Measurements from ENCODE around the gene APOA4. TPM values are rescaled to one million over a fixed set of nuclear protein-coding genes. Genes with fewer than 3 reads are reported as not detected.

APOA4 gene
- total and polyA plus RNA-seq, 2 of the 13 experiments (the other 11 are each of a cell fraction or from before 2014, with no cell fraction given) = 3.8 to 7.2 TPM

DNA sequence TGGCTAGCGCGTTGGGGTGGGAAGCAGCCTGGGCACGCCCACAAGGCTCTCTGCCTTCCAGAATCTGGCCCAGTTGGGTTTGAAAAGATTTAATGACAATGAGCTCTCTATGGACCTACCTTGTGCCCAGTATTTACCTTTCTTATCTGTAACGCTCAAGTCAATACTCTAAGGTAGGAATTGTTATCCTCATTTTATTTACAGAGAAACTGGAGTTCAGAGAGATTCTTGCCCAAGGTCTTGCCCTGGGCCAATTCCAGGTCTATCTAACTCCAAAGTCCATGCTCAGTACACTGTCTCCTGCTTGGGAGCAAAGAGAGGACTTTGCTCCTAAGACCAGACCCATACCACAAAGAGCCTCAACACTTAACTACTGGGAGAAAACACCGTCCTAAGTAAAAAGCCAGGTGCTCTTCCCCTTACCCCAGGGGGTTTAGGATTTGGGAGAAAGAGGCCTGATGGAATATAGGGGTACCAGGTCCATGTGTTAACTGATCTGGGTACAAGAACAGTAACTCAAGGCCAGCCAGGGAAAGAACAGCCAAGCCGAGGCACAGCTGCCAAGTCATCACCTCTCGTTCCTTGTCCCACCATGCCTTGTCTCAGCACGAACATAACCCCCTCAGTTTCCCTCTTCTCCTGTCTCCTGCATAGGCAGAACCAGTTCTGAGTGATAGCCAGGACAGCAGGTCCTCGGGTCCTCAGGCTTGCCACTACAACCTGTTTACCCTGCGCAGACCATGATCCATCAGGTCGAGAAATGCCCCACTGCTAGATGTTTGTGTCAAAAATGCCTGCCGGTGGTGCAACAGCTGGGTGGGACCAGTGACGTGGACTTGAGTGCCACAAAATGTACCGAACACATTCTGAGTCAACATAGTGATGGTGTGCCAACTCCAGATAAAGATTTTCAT lies 14.6 kb downstream of the APOA4 start (continued):
- TF ChIP-seq, protein P1, sequence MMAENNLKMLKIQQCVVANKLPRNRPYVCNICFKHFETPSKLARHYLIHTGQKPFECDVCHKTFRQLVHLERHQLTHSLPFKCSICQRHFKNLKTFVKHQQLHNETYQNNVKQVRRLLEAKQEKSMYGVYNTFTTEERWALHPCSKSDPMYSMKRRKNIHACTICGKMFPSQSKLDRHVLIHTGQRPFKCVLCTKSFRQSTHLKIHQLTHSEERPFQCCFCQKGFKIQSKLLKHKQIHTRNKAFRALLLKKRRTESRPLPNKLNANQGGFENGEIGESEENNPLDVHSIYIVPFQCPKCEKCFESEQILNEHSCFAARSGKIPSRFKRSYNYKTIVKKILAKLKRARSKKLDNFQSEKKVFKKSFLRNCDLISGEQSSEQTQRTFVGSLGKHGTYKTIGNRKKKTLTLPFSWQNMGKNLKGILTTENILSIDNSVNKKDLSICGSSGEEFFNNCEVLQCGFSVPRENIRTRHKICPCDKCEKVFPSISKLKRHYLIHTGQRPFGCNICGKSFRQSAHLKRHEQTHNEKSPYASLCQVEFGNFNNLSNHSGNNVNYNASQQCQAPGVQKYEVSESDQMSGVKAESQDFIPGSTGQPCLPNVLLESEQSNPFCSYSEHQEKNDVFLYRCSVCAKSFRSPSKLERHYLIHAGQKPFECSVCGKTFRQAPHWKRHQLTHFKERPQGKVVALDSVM (CRISPR knock-in tag; IDR thresholded peaks at IDR 0.05) = peak; percentile 58
- TF ChIP-seq DNMT1 (CRISPR knock-in tag; IDR thresholded peaks at IDR 0.05) (no peak), SP5 (CRISPR knock-in tag; IDR thresholded peaks at IDR 0.05; ENCODE audit: borderline replicate concordance, low read depth) (peak; percentile 88), RBAK (CRISPR knock-in tag; IDR thresholded peaks at IDR 0.05) (no peak), MXI1 (IDR thresholded peaks at IDR 0.05; ENCODE audit: borderline replicate concordance, low read depth, low read length) (peak; percentile 27; the same call in 1 of the 3 replicates), FOXA1 (IDR thresholded peaks at IDR 0.05) (peak; percentile 97), FOXA1 (CRISPR knock-in tag; IDR thresholded peaks at IDR 0.05) (peak; percentile 99), ZNF382 (CRISPR knock-in tag; IDR thresholded peaks at IDR 0.05; ENCODE audit: borderline replicate concordance) (no peak), WIZ (CRISPR knock-in tag; IDR thresholded peaks at IDR 0.05) (no peak), MTF2 (CRISPR knock-in tag; IDR thresholded peaks at IDR 0.05; ENCODE audit: borderline replicate concordance) (no peak), ZNF326 (CRISPR knock-in tag; IDR thresholded peaks at IDR 0.05; ENCODE audit: borderline replicate concordance) (no peak), MEIS1 (CRISPR knock-in tag; IDR thresholded peaks at IDR 0.05; ENCODE audit: borderline replicate concordance) (peak; percentile 29; the same call in 1 of the 2 replicates), ZNF44 (CRISPR knock-in tag; IDR thresholded peaks at IDR 0.05) (no peak), GLMP (CRISPR knock-in tag; IDR thresholded peaks at IDR 0.05; ENCODE audit: borderline replicate concordance) (no peak), TCF12 (IDR thresholded peaks at IDR 0.05) (no peak), TCF12 (CRISPR knock-in tag; IDR thresholded peaks at IDR 0.05) (peak; percentile 87; the same call in 1 of the 2 replicates), SALL2 (CRISPR knock-in tag; IDR thresholded peaks at IDR 0.05) (0 out of 2 replicates have a peak, but pooled peaks have one; percentile 19), ZFP62 (CRISPR knock-in tag; IDR thresholded peaks at IDR 0.05) (no peak), SRSF4 (IDR thresholded peaks at IDR 0.05; ENCODE audit: low read depth, low read length, poor library complexity, severe bottlenecking) (no peak), RFXANK (CRISPR knock-in tag; IDR thresholded peaks at IDR 0.05) (no peak), POGK (CRISPR knock-in tag; conservative IDR thresholded peaks at IDR 0.05) (peak; percentile 47; the same call in 1 of the 2 replicates), KLF6 (CRISPR knock-in tag; IDR thresholded peaks at IDR 0.05) (peak; percentile 23), FOXM1 (CRISPR knock-in tag; IDR thresholded peaks at IDR 0.05) (no peak)

All from HepG2 (cell line).